Right lobe of liver (tissue), 4 donors: ENCODE results near the gene CEP192.

ENCODE experiments used
- CTCF ChIP-seq, 4 donors: fragments of 200-600 bp in 3 of 4; fragments of 450-650 bp in 1 of 4; IDR thresholded peaks; one replicate each; pipeline versions ENCODE4 v1.5.1 to v1.8.0; 2016 to 2022; ENCODE audit warnings: antibody characterized with exemption in 4 of 4, mild to moderate bottlenecking in 2 of 4
- POLR2A ChIP-seq: fragments of 450-650 bp; IDR thresholded peaks from one replicate; pipeline ENCODE4 v1.6.1; 2017; ENCODE audit warnings: antibody characterized with exemption, mild to moderate bottlenecking
- donor health status: DM: no; HTN: no; CAD: no.
- donor health status: DM: no; HTN: no; CAD: no.
- donor health status: DM: no; HTN: yes; CAD: no.

- TF ChIP-seq CTCF (IDR thresholded peaks at IDR 0.05) (no peak), POLR2A (no peak)
Measured at GRCh38 chr18:12989397-12990122, 1.6 kb upstream of the CEP192 start.
